ENCODE measurements around the gene FKBP5.

DNA sequence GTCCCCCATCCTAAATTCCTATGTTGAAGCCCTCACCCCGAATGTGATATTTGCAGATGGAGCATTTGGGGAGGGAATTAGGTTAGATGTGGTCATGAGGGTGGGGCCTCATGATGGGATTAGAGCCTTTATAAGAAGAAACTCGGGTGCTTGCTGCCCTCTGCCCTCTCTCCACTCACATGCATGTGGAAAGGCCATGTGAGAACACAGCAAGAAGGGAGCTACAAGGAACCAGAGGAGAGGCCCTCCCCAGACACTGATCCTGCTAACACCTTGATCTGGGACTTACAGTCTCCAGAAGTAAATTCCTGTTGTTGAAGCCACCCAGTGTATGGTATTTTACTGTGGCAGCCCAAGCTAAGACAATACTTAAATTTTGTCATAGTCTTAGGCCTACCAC, 106.4 kb downstream of the FKBP5 start:
- no peak for TF ChIP-seq POLR2A (IDR thresholded peaks at IDR 0.05; ENCODE audit: low read length)
- TF ChIP-seq GATA1 (IDR thresholded peaks at IDR 0.05; ENCODE audit: low read depth, low read length): no peak
